ENCODE data around the gene PARVB. TPM values are rescaled to one million over a fixed set of nuclear protein-coding genes. Genes with fewer than 3 reads are reported as not detected.

Gene PARVB
- total RNA-seq, 1 donor: 29.3 TPM

- Histone ChIP-seq H3K36me3 (ENCODE audit: insufficient read depth, low read length) (peaks cover 6% of the 10 kb centered on the region), H3K4me3 (ENCODE audit: insufficient read depth, low read length) (no peak overlapping the region), H4K20me1 (ENCODE audit: insufficient read depth, low read length) (no peaks in the 10 kb centered on the region), H3K9me3 (ENCODE audit: low read depth, low read length) (no peaks in the 10 kb centered on the region), H3K27me3 (ENCODE audit: insufficient read depth, low read length) (no peaks in the 10 kb centered on the region), H3K4me2 (ENCODE audit: insufficient read depth, low read length) (no peak overlapping the region), H2AFZ (ENCODE audit: low read length) (no peak overlapping the region), H3K4me1 (ENCODE audit: insufficient read depth, low read length) (no peaks in the 10 kb centered on the region), H3K79me2 (ENCODE audit: insufficient read depth, low read length) (no peaks in the 10 kb centered on the region), H3K27ac (ENCODE audit: low read depth, low read length) (no peak overlapping the region)
- DNase-seq (ENCODE audit: insufficient read length, low spot score, missing footprints): peak; percentile 29
- TF ChIP-seq CTCF (IDR thresholded peaks at IDR 0.05; ENCODE audit: extremely low read depth, low read depth, low read length): no peak
Measured at GRCh38 chr22:44100411-44100810, 76.3 kb downstream of the PARVB start.

GRCh38 chr22:44102121-44102520 lies 78.0 kb downstream of the PARVB start:
- Histone ChIP-seq H3K4me3 (ENCODE audit: insufficient read depth, low read length) (no peak overlapping the region), H3K27ac (ENCODE audit: low read depth, low read length) (no peak overlapping the region), H3K79me2 (ENCODE audit: insufficient read depth, low read length) (no peaks in the 10 kb centered on the region), H3K4me2 (ENCODE audit: insufficient read depth, low read length) (no peak overlapping the region), H2AFZ (ENCODE audit: low read length) (no peak overlapping the region), H3K4me1 (ENCODE audit: insufficient read depth, low read length) (no peaks in the 10 kb centered on the region), H4K20me1 (ENCODE audit: insufficient read depth, low read length) (no peaks in the 10 kb centered on the region), H3K9me3 (ENCODE audit: low read depth, low read length) (no peaks in the 10 kb centered on the region), H3K36me3 (ENCODE audit: insufficient read depth, low read length) (peaks cover 6% of the 10 kb centered on the region), H3K27me3 (ENCODE audit: insufficient read depth, low read length) (no peaks in the 10 kb centered on the region)
- no peak for TF ChIP-seq CTCF (IDR thresholded peaks at IDR 0.05; ENCODE audit: extremely low read depth, low read depth, low read length)
- peak; percentile 75 for DNase-seq (ENCODE audit: insufficient read length, low spot score, missing footprints)

GRCh38 chr22:44102856-44103255 lies 78.8 kb downstream of the PARVB start:
- Histone ChIP-seq H4K20me1 (ENCODE audit: insufficient read depth, low read length) (no peaks in the 10 kb centered on the region), H3K27me3 (ENCODE audit: insufficient read depth, low read length) (no peaks in the 10 kb centered on the region), H3K9me3 (ENCODE audit: low read depth, low read length) (no peaks in the 10 kb centered on the region), H3K4me1 (ENCODE audit: insufficient read depth, low read length) (no peaks in the 10 kb centered on the region), H3K4me3 (ENCODE audit: insufficient read depth, low read length) (no peak overlapping the region), H3K79me2 (ENCODE audit: insufficient read depth, low read length) (no peaks in the 10 kb centered on the region), H3K36me3 (ENCODE audit: insufficient read depth, low read length) (peaks cover 6% of the 10 kb centered on the region), H3K4me2 (ENCODE audit: insufficient read depth, low read length) (no peak overlapping the region), H2AFZ (ENCODE audit: low read length) (no peak overlapping the region), H3K27ac (ENCODE audit: low read depth, low read length) (no peak overlapping the region)
- peak; percentile 31 for DNase-seq (ENCODE audit: insufficient read length, low spot score, missing footprints)
- TF ChIP-seq CTCF (IDR thresholded peaks at IDR 0.05; ENCODE audit: extremely low read depth, low read depth, low read length): no peak

- no peaks in the 10 kb centered on the region for H3K9me3 ChIP-seq (ENCODE audit: low read depth, low read length)
- H3K27ac ChIP-seq (ENCODE audit: low read depth, low read length): no peak overlapping the region
- H3K79me2 ChIP-seq (ENCODE audit: insufficient read depth, low read length): no peaks in the 10 kb centered on the region
- no peaks in the 10 kb centered on the region for H4K20me1 ChIP-seq (ENCODE audit: insufficient read depth, low read length)
- no peak overlapping the region for H3K4me3 ChIP-seq (ENCODE audit: insufficient read depth, low read length)
- H3K4me2 ChIP-seq (ENCODE audit: insufficient read depth, low read length): no peak overlapping the region
- DNase-seq (ENCODE audit: insufficient read length, low spot score, missing footprints): no peak
- H2AFZ ChIP-seq (ENCODE audit: low read length): no peak overlapping the region
- H3K36me3 ChIP-seq (ENCODE audit: insufficient read depth, low read length): peaks cover 6% of the 10 kb centered on the region
- no peaks in the 10 kb centered on the region for H3K27me3 ChIP-seq (ENCODE audit: insufficient read depth, low read length)
- TF ChIP-seq CTCF (IDR thresholded peaks at IDR 0.05; ENCODE audit: extremely low read depth, low read depth, low read length): no peak
- H3K4me1 ChIP-seq (ENCODE audit: insufficient read depth, low read length): no peaks in the 10 kb centered on the region
Measured at GRCh38 chr22:44103735-44104480, 79.8 kb downstream of the PARVB start.

Data from osteoblast (primary cell).